Prostate gland (tissue), 2 donors: ENCODE measurements around the gene FAM216B. TPM values are rescaled to one million over a fixed set of nuclear protein-coding genes. Genes with fewer than 3 reads are reported as not detected.
"Not testable (repeated sequence)": the region's sequence is repeated elsewhere in the genome, so short reads cannot be mapped to it uniquely, and the experiment has no call there.

Experiments used
- DNase-seq: peaks from one replicate; pipeline ENCODE4 v3.0.0-alpha.2; 2019; ENCODE audit warnings: low spot score
- H3K27ac ChIP-seq, 2 donors: fragments of 200-600 bp; sonication (generic); 2 replicates each; pipeline ENCODE4 v1.5.1; 2017 to 2019
- H3K27me3 ChIP-seq: fragments of 200-600 bp; sonication (generic); replicated peaks from 2 replicates; pipeline ENCODE4 v1.5.1; 2019; ENCODE audit not compliant: insufficient read depth
- H3K36me3 ChIP-seq, 2 donors: fragments of 200-600 bp; sonication (generic); 1 replicate in 1 of 2; 2 replicates in 1 of 2; pipeline versions ENCODE4 v1.5.1 to v1.8.1; 2017 to 2019
- H3K4me1 ChIP-seq: fragments of 200-600 bp; sonication (generic); replicated peaks from 2 replicates; pipeline ENCODE4 v1.5.1; 2019
- H3K4me3 ChIP-seq, 2 donors: fragments of 200-600 bp; sonication (generic); 2 replicates each; pipeline ENCODE4 v1.5.1; 2017 to 2019
- H3K9me3 ChIP-seq: fragments of 200-600 bp; sonication (generic); 2 replicates; pipeline ENCODE4 v1.5.1; 2017
- CTCF ChIP-seq, 4 experiments: fragments of 200-600 bp in 2 of 4; fragments of 450-650 bp in 2 of 4; sonication (generic) in 2 of 4; IDR thresholded peaks; 1 replicate in 3 of 4; 2 replicates in 1 of 4; pipeline ENCODE4 v1.5.1; 2016 to 2019; ENCODE audit warnings: antibody characterized with exemption in 4 of 4, mild to moderate bottlenecking in 2 of 4, moderate library complexity in 2 of 4
- POLR2A ChIP-seq: fragments of 450-650 bp; IDR thresholded peaks from one replicate; pipeline ENCODE4 v1.6.1; 2016; ENCODE audit warnings: antibody characterized with exemption, mild to moderate bottlenecking
- POLR2AphosphoS5 ChIP-seq: sonication (generic); formaldehyde crosslinking; IDR thresholded peaks from one replicate; pipeline ENCODE4 v1.6.1; 2017; ENCODE audit warnings: antibody characterized with exemption
- WGBS: methylation state at CpG from one replicate; pipeline ENCODE4 v1.1.5; 2018; 5-methylcytosine and 5-hydroxymethylcytosine counted together
- intact Hi-C: fragments of 100-400 bp; cut with DNase I; formaldehyde crosslinking; loops from one replicate; pipeline ENCODE4 v1.14.2; 2022
- total RNA-seq, 2 donors: library from RNA; depleted of rRNA; stranded (reverse); fragments of >200 nt; gene quantifications; one replicate each; pipeline ENCODE4 v1.1.0, GENCODE V29; 2016

FAM216B gene
- total RNA-seq, 2 donors from 2014 or later, result not detected

- Histone ChIP-seq H3K27ac (no peak overlapping the region), H3K4me1 (no peaks in the 10 kb centered on the region), H3K9me3 (no peaks in the 10 kb centered on the region), H3K36me3 (no peaks in the 10 kb centered on the region), H3K27me3 (no peaks in the 10 kb centered on the region), H3K4me3 (no peak overlapping the region)
- 93% methylated on average over 5 of the region's 5 CpGs for WGBS
- intact Hi-C loops, result no loop called here
- no peak for TF ChIP-seq POLR2AphosphoS5
- TF ChIP-seq POLR2A, result no peak
- TF ChIP-seq CTCF (IDR thresholded peaks at IDR 0.05), result no peak
- no peak for DNase-seq
Measured at GRCh38 chr13:42812316-42812715, 30.9 kb downstream of the FAM216B start.

- Histone ChIP-seq H3K36me3 (no peaks in the 10 kb centered on the region), H3K4me3 (no peak overlapping the region), H3K27me3 (no peaks in the 10 kb centered on the region), H3K9me3 (no peaks in the 10 kb centered on the region), H3K27ac (no peak overlapping the region), H3K4me1 (no peaks in the 10 kb centered on the region)
- intact Hi-C loops, result no loop called here
- no peak for DNase-seq
- no peak for TF ChIP-seq POLR2AphosphoS5
Measured at GRCh38 chr13:42814868-42815267, 33.5 kb downstream of the FAM216B start.

- H3K4me1 ChIP-seq, result no peaks in the 10 kb centered on the region
- WGBS, result 32% methylated on average over 3 of the region's 3 CpGs
- intact Hi-C loops, result no loop called here
- no peaks in the 10 kb centered on the region for H3K27me3 ChIP-seq
- no peak overlapping the region for H3K4me3 ChIP-seq
- H3K27ac ChIP-seq, result no peak overlapping the region
- DNase-seq, result no peak
- no peaks in the 10 kb centered on the region for H3K9me3 ChIP-seq
- TF ChIP-seq POLR2AphosphoS5 (no peak), CTCF (IDR thresholded peaks at IDR 0.05) (no peak), POLR2A (no peak)
- H3K36me3 ChIP-seq, result no peaks in the 10 kb centered on the region
Measured at GRCh38 chr13:42815681-42816080, 34.3 kb downstream of the FAM216B start.

GRCh38 chr13:42816538-42816937, 35.2 kb downstream of the FAM216B start:
- no peaks in the 10 kb centered on the region for H3K9me3 ChIP-seq
- H3K4me1 ChIP-seq, result no peaks in the 10 kb centered on the region
- H3K27me3 ChIP-seq, result no peaks in the 10 kb centered on the region
- intact Hi-C loops, result no loop called here
- H3K4me3 ChIP-seq, result no peak overlapping the region
- 95% methylated on average over 2 of the region's 2 CpGs for WGBS
- no peak for DNase-seq
- no peaks in the 10 kb centered on the region for H3K36me3 ChIP-seq
- TF ChIP-seq POLR2AphosphoS5 (no peak), CTCF (IDR thresholded peaks at IDR 0.05) (peak in 1 of 4 experiments; percentile 25)
- H3K27ac ChIP-seq, result no peak overlapping the region

GRCh38 chr13:42819687-42820086, 38.3 kb downstream of the FAM216B start:
- 64% methylated on average over 1 of the region's 1 CpG for WGBS
- intact Hi-C loops, H3K27ac ChIP-seq, H3K9me3 ChIP-seq, H3K4me1 ChIP-seq, H3K27me3 ChIP-seq, DNase-seq, H3K4me3 ChIP-seq, H3K36me3 ChIP-seq: not testable (repeated sequence)

- no peaks in the 10 kb centered on the region for H3K36me3 ChIP-seq
- no peaks in the 10 kb centered on the region for H3K27me3 ChIP-seq
- no peaks in the 10 kb centered on the region for H3K9me3 ChIP-seq
- H3K27ac ChIP-seq, result no peak overlapping the region
- no peaks in the 10 kb centered on the region for H3K4me1 ChIP-seq
- 70% methylated on average over 4 of the region's 4 CpGs for WGBS
- no peak for TF ChIP-seq POLR2A
- no peak for TF ChIP-seq POLR2AphosphoS5
- no peak for TF ChIP-seq CTCF (IDR thresholded peaks at IDR 0.05)
- DNase-seq, result no peak
- intact Hi-C loops, result no loop called here
- H3K4me3 ChIP-seq, result no peak overlapping the region
Measured at GRCh38 chr13:42820451-42820850, 39.1 kb downstream of the FAM216B start.
